Head of caudate nucleus (tissue), 42 donors: ENCODE data around the gene CCNB3.
"Not testable (repeated sequence)": the region's sequence is repeated elsewhere in the genome, so short reads cannot be mapped to it uniquely, and the experiment has no call there.

Experiments
- DNase-seq, 42 donors: peaks; one replicate each; pipeline versions ENCODE4 v3.0.0 to v3.0.0-alpha.2; 2020 to 2021; ENCODE audit warnings: mixed read lengths in 7 of 42
- intact Hi-C: fragments of 100-400 bp; cut with DNase I; formaldehyde crosslinking; loops from one replicate; pipeline ENCODE4 v1.15.0; 2022

Gene CCNB3

GRCh38 chrX:50204364-50204899 is at the start of gene CCNB3:
CCNB3 (plus strand) TSS chrX:50204765; CDS start chrX:50285164, 80,399 bp downstream.
- DNase-seq: peak; percentile 55 to 86 (median 70)
- intact Hi-C loops: no loop called here

- intact Hi-C loops: no loop called here
- DNase-seq: no peak
Measured at GRCh38 chrX:50157545-50158135, 46.9 kb upstream of the CCNB3 start.

DNA sequence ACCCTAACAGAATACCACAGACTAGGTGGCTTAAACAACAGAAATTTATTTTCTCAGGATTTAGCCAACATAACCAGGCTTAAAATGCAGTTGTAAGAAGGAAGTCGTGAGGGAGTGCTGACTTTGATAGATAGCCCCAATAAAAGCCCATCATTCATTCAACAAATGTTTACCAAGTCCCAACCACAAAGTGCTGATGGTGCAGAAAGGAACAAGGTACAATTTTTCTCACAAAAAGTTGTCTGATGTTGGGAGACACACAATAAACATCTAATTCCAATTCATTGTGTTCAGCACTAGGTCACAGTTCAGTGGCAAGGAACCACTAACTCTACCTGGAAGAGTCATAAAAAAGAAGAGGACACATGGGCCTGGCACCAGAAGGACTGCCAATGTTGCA is 46.0 kb upstream of the CCNB3 start:
- intact Hi-C loops: no loop called here

GRCh38 chrX:50161127-50161526 is 43.4 kb upstream of the CCNB3 start:
- no peak for DNase-seq
- intact Hi-C loops: no loop called here

More for the DNA sequence above, 46.0 kb upstream of the CCNB3 start:
- DNase-seq: no peak

DNA sequence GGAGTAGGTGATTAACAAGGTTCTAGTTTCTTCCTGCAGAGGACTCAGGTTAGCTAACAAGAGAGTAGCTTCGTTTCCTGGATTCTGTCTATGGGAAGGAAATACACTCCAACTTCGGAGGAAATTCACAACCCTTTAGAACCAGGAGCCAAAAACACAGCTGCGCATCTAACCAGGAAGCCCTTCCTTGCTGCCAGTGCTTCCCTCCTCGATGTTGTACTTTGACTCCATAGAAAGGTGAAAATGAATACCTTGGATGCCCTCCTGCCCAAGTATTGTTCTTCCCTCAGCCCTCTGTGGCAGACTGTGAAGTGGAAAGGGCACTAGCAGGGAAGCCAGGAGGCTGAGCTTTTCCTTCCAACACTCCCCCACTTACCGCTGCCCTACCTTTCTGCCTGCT is 38.8 kb upstream of the CCNB3 start:
- no peak for DNase-seq
- intact Hi-C loops: no loop called here

GRCh38 chrX:50167366-50167765 is 37.2 kb upstream of the CCNB3 start:
- DNase-seq: no peak
- intact Hi-C loops: no loop called here

DNA sequence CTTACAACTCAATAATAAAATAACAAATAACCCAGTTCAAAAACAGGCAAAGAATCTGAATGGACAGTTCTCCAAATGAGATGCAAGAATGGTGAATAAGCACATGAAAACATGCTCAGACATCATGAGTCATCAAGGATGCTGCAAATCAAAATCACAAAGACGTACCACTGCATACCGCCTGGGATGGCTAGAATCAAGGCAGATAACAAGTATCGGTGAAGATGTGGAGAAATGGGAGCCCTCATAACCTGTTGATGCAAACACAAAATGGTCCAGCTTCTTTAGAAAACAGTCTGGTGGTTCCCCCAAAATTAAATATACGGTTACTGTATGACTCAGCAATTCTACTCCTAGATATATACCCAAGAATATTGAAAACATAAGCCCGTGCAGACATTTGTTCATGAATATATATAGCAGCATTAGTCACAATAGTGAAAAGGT is 36.3 kb upstream of the CCNB3 start:
- intact Hi-C loops: no loop called here
- no peak for DNase-seq

GRCh38 chrX:50169717-50170116 is 34.8 kb upstream of the CCNB3 start:
- intact Hi-C loops: no loop called here
- no peak for DNase-seq

DNA sequence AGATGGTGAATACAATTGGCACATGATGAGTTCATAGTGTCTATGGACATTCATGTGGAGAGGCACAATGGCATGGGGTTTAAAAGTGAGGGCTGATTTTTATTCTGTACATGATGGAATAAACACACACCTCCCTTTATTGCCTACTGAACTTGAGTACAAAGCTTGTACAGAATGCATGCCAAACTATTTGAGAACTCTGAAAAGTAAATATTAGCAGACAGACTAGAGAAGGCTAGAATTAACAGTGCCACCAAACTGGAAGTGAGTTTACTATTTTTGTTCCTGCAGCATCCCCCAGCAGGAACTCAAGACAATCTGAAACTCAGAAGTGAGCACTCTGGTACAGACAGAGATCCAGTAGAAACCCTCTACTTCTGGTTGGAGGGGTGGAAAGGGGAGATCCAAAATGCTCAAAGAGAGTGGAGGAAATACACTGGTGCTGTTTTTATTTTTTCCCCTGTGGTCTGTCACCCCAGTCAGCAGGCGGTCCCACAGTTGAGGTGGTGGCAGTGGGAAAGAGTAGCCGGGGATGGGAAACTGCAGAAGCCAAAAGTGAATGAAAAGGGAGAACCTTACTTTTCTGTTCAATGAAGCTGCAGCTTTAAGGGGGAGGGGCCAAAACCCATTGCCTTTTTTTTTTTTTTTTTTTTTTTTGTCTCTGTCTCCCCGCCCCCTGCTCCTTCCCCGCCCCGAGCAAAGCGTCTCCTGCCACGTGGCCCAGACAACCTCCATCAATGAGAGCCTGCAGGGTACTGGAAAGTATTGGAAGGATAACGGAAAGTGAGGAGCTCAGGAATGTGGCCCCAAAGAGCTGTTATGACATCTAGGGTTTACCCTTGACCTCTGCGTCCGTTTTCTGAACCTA is 24.3 kb upstream of the CCNB3 start:
- DNase-seq: peak in 2 of 42 donors; percentile 3 to 13

GRCh38 chrX:50183891-50184290 is 20.7 kb upstream of the CCNB3 start:
- intact Hi-C loops: no loop called here
- DNase-seq: no peak

More for the DNA sequence above, 24.3 kb upstream of the CCNB3 start:
- intact Hi-C loops: no loop called here

GRCh38 chrX:50188859-50189600 is 15.5 kb upstream of the CCNB3 start:
- no peak for DNase-seq

DNA sequence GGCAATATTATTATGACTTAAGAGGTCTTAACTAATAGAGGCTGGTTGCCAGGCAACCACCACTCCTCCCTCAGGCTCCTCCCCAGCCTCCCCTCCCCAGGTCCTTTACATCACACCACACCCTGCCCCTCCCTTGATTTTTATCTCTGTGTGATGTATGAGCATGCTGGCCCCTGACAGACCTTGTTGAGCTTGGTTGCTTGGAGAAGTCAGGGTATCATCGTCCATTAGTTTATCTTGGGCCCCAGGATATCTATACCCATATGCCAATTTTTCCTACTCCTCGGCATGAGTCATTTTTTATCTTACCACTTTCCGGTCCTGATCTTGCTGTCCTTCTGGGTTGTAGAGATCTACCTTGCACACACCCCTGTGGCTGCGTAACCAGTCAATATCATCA is 6.2 kb upstream of the CCNB3 start:
- DNase-seq: no peak
- intact Hi-C loops: no loop called here

More at GRCh38 chrX:50188859-50189600, 15.5 kb upstream of the CCNB3 start:
- intact Hi-C loops: no loop called here

DNA sequence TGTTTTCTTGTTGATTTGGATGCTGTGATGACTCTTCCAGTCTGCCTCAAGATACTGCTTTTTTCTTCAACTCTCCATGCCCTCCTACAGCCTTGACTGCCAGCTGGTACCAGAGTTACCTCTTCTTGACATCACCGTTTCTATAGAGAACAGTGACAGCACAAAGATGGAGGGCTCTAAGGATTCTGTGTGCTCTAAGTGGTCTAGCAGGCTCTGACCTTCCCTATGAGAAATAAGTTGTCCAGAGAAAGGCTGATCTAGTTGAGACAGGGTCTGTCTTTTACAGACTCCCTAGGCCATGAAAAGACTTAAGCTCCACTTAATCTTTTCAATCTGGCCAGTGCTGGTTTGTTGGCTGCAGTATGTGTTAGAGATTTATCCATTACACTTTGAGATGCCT is 3.7 kb upstream of the CCNB3 start, which contains the start of gene AKAP4:
Gene AKAP4 (minus strand): TSS at position 101 of the 400 bp plus-strand sequence. CDS start 118 bp downstream, outside the sequence.
- DNase-seq: no peak
- intact Hi-C loops: no loop called here

DNA sequence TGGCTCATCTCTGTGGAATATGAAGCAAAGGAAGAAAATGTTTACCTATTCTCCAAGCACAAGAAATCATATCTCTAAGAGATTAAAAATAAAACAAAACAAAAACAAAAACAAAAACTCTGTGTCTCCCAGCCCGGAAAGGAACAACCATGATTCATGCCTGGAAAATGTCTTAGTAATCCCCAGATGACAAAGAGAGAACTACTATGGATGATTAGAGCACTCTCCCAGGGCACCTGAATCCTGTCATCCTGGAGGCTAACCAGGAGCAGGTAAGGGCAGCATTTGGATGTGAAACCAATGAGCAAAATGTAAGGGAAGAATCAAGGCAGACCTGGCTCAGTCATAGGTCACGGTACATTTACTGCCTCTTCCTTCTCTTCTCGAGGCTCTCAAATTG is 2.0 kb upstream of the CCNB3 start:
- no peak for DNase-seq
- intact Hi-C loops: no loop called here

- intact Hi-C loops: no loop called here
- DNase-seq: no peak
Measured at GRCh38 chrX:50206753-50207152, 2.2 kb downstream of the CCNB3 start.

DNA sequence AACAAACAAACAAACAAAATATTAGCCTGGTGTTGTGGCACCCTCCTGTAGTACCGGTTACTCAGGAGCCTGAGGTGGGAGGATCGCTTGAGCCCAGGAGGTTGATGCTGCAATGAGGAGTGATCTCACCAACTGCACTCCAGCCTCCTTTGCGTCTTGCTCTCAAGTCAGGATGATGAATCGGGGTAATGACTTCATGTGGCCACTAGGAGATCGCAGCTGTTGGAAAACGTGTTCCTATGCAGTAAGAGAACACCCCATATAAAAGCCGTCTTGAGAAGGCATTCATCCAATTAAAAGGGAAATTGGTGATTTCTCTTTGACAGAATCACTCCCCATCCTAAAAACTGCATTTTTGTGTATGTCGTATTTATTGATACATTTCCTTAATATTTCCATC is 6.9 kb downstream of the CCNB3 start:
- no peak for DNase-seq
- intact Hi-C loops: no loop called here

GRCh38 chrX:50281253-50281652 is 76.7 kb downstream of the CCNB3 start:
- peak in 1 of 42 donors; percentile 6 for DNase-seq
- intact Hi-C loops: no loop called here

GRCh38 chrX:50327235-50327634 is 122.7 kb downstream of the CCNB3 start:
- intact Hi-C loops: no loop called here
- no peak for DNase-seq

DNA sequence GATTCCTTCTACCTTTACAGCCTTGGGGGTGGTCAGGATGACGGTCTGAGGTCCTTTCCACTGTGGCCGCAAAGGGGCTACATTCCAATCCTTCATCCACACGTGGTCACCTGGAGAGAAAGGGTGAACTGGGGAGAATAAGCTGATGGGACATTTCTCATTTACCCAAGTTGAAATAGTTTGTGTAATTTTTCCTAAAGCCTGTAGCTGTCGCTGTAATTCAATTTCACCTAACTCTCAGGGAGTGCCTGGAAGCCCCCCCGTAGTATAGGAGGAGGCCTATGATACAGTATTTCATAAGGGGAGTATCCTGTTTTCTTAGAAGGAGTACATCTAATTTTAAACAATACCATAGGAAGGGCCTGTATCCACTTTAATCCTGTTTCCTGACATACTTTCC is 128.1 kb downstream of the CCNB3 start:
- DNase-seq, intact Hi-C loops: not testable (repeated sequence)
